Activated CD8-positive, alpha-beta T cell treated with anti-CD3 and anti-CD28 coated beads, Interleukin-2, amount 10 ng/mL, durations not matched to agents 7 days and 5 days (primary cell): ENCODE data around the gene RHOU. TPM values are rescaled to one million over a fixed set of nuclear protein-coding genes. Genes with fewer than 3 reads are reported as not detected.

Experiments
- ATAC-seq: fragments of 150-1000 bp; cut with Tn5 transposase; one replicate; pipeline ENCODE4 v1.10.0; 2021; ENCODE audit warnings: moderate library complexity
- CTCF ChIA-PET: fragments of 350-600 bp; sonication (Branson Sonifier 250); formaldehyde crosslinking; loops from one replicate; lab custom pipeline; 2021; ENCODE audit warnings: antibody characterized with exemption; lab: Charles Lee
- POLR2A ChIA-PET: fragments of 350-600 bp; sonication (Branson Sonifier 250); formaldehyde crosslinking; loops from one replicate; lab custom pipeline; 2021; ENCODE audit warnings: antibody characterized with exemption; lab: Charles Lee
- DNase-seq: peaks from one replicate; pipeline ENCODE4 v3.0.0-alpha.2; 2020
- H3K27ac Mint-ChIP-seq: one replicate; pipeline ENCODE4 v1.8.0; 2021; ENCODE audit warnings: mild to moderate bottlenecking, mixed read lengths
- H3K27me3 Mint-ChIP-seq: one replicate; pipeline ENCODE4 v1.8.0; 2021; ENCODE audit warnings: low read depth, mixed read lengths
- H3K36me3 Mint-ChIP-seq: one replicate; pipeline ENCODE4 v1.8.0; 2021; ENCODE audit warnings: low read depth, mixed read lengths
- H3K4me1 Mint-ChIP-seq: one replicate; pipeline ENCODE4 v1.8.0; 2021; ENCODE audit warnings: low read depth, mixed read lengths
- H3K4me3 Mint-ChIP-seq: one replicate; pipeline ENCODE4 v1.8.0; 2021; ENCODE audit warnings: mild to moderate bottlenecking, mixed read lengths
- H3K9me3 Mint-ChIP-seq: one replicate; pipeline ENCODE4 v1.8.0; 2022; ENCODE audit warnings: mixed read lengths; ENCODE audit not compliant: insufficient read depth
- total RNA-seq, 2 experiments: library from RNA; stranded (reverse); gene quantifications; one replicate each; pipeline ENCODE4 v1.2.3, GENCODE V29; 2021

RHOU gene
- total RNA-seq, 2 experiments from 2014 or later = 9.5 to 9.7 TPM

DNA sequence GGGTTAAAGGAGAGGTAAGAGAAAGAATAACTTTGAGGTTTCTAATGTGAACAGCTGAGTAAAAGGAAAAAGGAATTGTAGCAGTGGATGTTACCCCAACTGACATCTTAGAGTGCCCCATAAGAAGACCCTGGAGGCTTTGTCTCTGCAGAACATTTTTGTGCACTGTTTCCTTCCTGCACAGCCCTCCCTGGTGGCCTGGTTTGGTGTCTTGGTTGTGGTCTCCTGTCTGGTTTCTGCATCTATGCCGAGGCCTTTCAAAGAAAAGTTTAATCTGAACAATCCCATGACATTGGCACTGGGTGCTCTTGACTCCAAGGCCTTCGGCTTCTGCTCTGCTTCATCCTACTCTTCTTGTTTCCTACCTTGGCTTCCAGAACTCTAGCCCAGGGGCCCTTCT, 57.8 kb downstream of the RHOU start:
- ATAC-seq = peak; percentile 32
- Mint-ChIP-seq H3K36me3 (peaks cover 10% of the 10 kb centered on the region), H3K4me3 (no peak overlapping the region), H3K9me3 (no peaks in the 10 kb centered on the region), H3K27ac (no peak overlapping the region), H3K27me3 (no peaks in the 10 kb centered on the region), H3K4me1 (peaks cover 30% of the 10 kb centered on the region)
- DNase-seq = peak; percentile 76
- ChIA-PET CTCF (interaction anchor here (0.6 to 5.9 kb wide), 6 partner anchors 11 to 435 kb away, joined by 3 to 49 read pairs (median 6); partner anchors contain the start of gene RHOU), POLR2A (interaction anchor here (0.5 to 0.6 kb wide), 2 partner anchors 33 to 701 kb away, joined by 3 to 4 read pairs; no protein-coding TSS in a partner anchor)

DNA sequence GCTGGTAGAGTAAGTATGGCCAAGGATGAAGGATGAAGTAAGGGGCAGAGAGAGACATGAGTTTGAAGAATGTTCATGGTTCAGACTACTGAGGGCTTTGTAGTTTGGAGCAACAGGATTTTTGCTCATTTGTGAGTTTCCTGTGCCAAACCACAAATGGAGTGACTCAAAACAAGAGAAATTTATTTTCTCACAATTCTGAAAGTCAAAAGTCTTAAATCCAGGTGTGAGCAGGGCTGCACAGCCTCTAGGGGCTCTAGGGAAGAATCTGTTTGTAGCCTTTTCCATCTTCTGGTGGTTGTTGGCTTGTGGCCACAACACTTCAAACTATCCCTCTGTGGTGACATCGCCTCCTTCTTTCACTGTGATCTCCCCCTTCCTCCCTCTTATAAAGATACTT, 58.9 kb downstream of the RHOU start:
- DNase-seq (peak; percentile 66), ATAC-seq (peak; percentile 76)
- no peaks in the 10 kb centered on the region for H3K9me3 Mint-ChIP-seq
- ChIA-PET CTCF (interaction anchor here (0.7 to 5.9 kb wide), 12 partner anchors 9 to 1003 kb away, joined by 3 to 49 read pairs (median 3); partner anchors contain the start of gene RHOU), POLR2A (interaction anchor here (0.8 to 2.6 kb wide), 3 partner anchors 10 to 59 kb away, joined by 3 to 18 read pairs (median 3); partner anchors contain the start of gene RHOU)
- no peak overlapping the region for H3K4me3 Mint-ChIP-seq
- peaks cover 36% of the 10 kb centered on the region for H3K4me1 Mint-ChIP-seq
- no peak overlapping the region for H3K27ac Mint-ChIP-seq
- H3K36me3 Mint-ChIP-seq = peaks cover 10% of the 10 kb centered on the region
- no peaks in the 10 kb centered on the region for H3K27me3 Mint-ChIP-seq

DNA sequence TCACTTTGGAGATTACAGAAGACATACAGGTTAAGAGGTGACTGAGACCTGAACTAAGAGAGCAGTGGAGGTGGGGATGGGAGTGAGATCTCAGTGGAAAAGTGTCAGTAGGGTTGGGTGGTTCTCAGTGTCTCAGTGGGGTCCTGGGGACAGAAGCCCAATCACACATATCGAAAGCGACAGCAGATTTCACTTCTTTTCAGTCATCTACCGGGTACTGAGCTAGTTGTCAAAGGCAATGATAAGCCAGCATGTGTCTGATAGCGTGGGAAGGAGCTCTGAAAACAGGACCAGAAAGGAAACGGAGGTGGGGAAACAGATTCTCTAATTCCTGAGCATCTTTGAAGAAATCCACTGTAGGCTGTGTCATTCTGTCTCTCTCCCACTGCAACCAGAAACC, 59.5 kb downstream of the RHOU start:
- ATAC-seq = peak; percentile 39
- Mint-ChIP-seq H3K4me3 (no peak overlapping the region), H3K27ac (no peak overlapping the region), H3K9me3 (no peaks in the 10 kb centered on the region), H3K27me3 (no peaks in the 10 kb centered on the region), H3K36me3 (peaks cover 13% of the 10 kb centered on the region), H3K4me1 (peaks cover 42% of the 10 kb centered on the region)
- ChIA-PET CTCF (interaction anchor here (0.7 to 5.9 kb wide), 11 partner anchors 9 to 1002 kb away, joined by 3 to 49 read pairs (median 3); partner anchors contain the start of gene RHOU), POLR2A (interaction anchor here (0.6 to 2.6 kb wide), 3 partner anchors 9 to 117 kb away, joined by 3 to 18 read pairs (median 3); no protein-coding TSS in a partner anchor)
- DNase-seq = no peak

DNA sequence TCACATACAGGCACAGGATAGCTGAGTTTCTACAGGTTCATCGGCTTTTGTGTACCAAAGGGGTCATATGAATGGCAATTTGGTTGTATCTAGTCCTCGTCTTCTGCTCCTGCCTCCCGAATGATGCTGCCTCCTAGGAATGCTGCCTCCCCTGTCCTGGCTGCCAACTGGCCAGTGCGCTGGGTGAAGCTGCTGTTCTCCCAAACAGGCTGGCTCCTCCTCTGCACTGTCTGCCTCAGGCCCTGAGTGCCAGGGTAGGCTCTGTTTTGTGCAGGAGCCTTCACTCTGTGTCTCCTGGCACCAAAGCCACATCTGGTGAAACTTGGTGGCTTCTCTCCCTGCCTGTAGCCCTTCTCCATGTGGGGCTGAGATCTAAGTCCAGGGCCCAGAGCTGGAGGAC, 60.3 kb downstream of the RHOU start:
- Mint-ChIP-seq H3K4me3 (no peak overlapping the region), H3K27me3 (no peaks in the 10 kb centered on the region), H3K27ac (peak overlapping the region; percentile 57), H3K36me3 (peaks cover 17% of the 10 kb centered on the region), H3K4me1 (peaks cover 41% of the 10 kb centered on the region), H3K9me3 (no peaks in the 10 kb centered on the region)
- ChIA-PET CTCF (interaction anchor here (1.4 to 5.9 kb wide), 3 partner anchors 8 to 458 kb away, joined by 3 to 49 read pairs (median 36); partner anchors contain the start of gene RHOU), POLR2A (interaction anchor here (1.3 to 2.6 kb wide), 2 partner anchors 9 to 32 kb away, joined by 3 to 18 read pairs; no protein-coding TSS in a partner anchor)
- DNase-seq = no peak
- no peak for ATAC-seq

Other genes with a start within 250 kb of the RHOU start
- gene RNF187, start 248.1 kb upstream of the RHOU start, total RNA-seq = 100 to 1,000 TPM; 129 to 139 TPM